GM19193 (cell line): Measurements from ENCODE around the gene SLC11A1.

Experiments used
- POLR2A ChIP-seq: IDR thresholded peaks from 4 replicates; pipeline ENCODE4 v1.6.1; 2011; ENCODE audit not compliant: insufficient read depth, insufficient read length; ENCODE audit errors: extremely low read depth

Gene SLC11A1

DNA sequence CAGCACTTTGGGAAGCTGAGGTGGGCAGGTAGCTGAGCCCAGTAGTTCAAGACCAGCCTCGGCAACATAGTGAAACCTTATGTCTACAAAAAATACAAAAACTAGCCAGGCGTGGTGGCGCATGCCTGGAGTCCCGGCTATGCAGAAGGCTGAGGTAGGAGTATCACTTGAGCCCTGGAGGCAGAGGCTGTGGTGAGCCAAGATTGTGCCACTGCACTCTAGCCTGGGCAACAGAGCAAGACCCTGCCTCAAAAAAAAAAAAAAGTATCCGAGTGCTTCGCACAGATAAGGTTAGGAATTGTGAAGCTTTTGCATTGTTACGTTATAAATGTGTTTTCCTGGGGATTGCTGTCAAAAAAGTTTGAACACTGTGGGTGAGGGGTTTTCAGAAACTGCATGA, 21.7 kb downstream of the SLC11A1 start:
- no peak for TF ChIP-seq POLR2A

DNA sequence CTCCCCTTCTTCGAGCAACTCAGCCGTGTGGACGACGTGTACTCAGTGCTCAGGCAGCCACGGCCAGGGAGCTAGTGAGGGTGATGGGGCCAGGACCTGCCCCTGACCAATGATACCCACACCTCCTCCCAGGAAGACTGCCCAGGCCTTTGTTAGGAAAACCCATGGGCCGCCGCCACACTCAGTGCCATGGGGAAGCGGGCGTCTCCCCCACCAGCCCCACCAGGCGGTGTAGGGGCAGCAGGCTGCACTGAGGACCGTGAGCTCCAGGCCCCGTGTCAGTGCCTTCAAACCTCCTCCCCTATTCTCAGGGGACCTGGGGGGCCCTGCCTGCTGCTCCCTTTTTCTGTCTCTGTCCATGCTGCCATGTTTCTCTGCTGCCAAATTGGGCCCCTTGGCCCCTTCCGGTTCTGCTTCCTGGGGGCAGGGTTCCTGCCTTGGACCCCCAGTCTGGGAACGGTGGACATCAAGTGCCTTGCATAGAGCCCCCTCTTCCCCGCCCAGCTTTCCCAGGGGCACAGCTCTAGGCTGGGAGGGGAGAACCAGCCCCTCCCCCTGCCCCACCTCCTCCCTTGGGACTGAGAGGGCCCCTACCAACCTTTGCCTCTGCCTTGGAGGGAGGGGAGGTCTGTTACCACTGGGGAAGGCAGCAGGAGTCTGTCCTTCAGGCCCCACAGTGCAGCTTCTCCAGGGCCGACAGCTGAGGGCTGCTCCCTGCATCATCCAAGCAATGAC, 22.4 kb downstream of the SLC11A1 start:
- TF ChIP-seq POLR2A = no peak

DNA sequence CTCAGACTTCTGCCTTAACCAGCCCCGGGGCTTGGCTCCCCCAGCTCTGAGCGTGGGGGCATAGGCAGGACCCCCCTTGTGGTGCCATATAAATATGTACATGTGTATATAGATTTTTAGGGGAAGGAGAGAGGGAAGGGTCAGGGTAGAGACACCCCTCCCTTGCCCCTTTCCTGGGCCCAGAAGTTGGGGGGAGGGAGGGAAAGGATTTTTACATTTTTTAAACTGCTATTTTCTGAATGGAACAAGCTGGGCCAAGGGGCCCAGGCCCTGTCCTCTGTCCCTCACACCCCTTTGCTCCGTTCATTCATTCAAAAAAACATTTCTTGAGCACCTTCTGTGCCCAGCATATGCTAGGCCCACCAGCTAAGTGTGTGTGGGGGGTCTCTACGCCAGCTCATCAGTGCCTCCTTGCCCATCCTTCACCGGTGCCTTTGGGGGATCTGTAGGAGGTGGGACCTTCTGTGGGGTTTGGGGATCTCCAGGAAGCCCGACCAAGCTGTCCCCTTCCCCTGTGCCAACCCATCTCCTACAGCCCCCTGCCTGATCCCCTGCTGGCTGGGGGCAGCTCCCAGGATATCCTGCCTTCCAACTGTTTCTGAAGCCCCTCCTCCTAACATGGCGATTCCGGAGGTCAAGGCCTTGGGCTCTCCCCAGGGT, 23.1 kb downstream of the SLC11A1 start:
- TF ChIP-seq POLR2A = peak; percentile 12

DNA sequence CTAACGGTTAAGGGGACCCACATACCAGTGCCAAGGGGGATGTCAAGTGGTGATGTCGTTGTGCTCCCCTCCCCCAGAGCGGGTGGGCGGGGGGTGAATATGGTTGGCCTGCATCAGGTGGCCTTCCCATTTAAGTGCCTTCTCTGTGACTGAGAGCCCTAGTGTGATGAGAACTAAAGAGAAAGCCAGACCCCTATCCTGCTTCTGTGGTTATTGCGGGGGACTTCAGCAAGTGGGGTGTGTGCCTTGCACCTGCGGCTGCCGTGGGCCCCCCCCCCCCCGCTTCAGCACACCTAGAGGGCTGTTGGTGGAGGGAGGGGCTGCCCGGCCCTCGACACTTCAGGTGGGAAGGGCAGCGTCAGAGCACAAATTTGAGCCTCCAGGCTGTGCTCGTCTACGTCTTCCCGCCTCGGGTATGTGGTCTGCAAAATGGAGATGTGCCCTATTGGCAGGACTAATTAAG, 23.7 kb downstream of the SLC11A1 start:
- TF ChIP-seq POLR2A = peak; percentile 9

DNA sequence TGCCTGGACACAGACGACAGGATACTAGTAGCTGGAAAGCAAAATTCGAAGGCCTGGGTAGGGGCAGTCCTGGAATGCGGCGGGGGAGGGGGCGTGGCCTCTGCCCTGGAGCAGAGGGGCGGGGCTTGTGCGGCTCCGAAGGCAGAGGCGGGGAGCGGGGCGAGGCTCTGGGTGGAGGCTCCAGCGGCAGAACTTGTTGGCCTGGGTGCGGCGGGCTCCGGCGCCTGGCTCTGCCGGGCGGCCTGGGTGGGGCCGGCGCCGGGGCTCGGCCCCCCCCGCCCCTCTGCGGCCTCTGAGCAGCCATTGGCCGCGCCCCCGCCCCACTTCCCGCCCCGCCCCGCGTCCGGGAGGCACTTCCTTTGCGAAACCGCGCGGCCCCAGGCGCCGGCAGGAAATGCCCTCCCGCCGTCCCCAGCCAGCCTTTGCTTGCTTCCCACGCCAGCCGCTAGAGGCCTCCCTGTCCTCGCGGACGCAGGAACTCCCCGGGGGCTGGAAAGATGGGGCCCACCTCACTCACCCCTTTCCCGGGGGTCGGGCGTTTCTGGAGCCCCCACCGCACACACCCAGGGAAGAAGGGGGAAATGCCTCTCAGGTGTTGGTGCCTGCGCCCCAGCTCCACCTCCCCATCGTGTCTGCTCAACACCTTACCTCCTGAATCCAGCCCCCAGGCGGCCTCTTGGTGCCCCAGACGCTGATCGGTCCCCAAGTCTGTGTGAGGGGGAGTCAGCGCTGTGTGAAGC, 24.3 kb downstream of the SLC11A1 start:
- peak; percentile 40 for TF ChIP-seq POLR2A

DNA sequence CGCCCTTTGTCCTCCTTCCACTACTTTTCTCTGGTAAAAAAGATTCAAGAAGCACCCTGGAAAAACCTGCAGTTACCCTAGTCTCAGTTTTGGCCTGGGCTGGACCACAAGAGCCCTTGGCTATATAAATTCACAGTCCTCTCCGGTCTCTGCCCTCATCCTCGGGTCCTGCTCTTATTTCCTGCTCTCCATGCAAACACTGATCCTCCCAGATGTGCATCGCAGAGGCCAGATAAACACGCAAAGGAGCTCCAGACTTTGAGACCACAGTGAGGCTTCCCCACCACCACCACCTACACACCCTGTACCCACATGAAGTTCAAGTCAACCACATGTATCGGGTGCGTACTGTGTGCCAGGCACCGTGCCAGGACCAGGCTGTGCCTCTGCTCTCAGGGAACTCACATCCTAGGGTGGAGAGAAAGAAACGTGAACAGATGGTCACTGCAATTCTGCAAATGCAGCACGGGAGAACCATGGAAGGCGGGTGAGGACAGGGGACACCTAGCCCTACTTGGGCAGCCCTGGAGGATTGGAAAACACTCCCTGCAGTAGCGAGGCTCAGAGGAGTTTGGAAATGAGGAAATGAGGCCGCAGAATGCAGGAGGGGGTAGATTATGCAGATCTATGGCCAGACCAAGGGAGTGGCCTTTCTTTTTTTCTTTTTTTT, 25.0 kb downstream of the SLC11A1 start:
- TF ChIP-seq POLR2A = no peak

DNA sequence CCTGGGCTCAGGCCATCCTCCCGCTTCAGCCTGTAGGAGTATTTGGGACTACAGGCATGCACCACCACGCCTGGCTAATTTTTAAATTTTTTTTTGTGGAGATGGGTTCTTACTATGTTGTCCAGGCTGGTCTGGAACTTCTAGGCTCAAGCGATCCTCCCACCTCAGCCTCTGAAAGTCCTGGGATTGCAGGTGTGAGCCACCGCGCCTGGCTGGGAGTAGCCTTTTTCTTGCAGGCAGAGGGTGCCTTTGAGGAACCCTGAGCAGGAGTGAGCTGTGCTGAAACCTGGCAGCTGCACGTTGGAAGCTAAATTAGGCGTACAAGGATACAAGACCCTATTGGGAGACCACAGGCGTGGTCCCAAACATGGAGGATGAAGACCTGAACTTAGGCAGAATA, 25.6 kb downstream of the SLC11A1 start:
- TF ChIP-seq POLR2A = no peak

DNA sequence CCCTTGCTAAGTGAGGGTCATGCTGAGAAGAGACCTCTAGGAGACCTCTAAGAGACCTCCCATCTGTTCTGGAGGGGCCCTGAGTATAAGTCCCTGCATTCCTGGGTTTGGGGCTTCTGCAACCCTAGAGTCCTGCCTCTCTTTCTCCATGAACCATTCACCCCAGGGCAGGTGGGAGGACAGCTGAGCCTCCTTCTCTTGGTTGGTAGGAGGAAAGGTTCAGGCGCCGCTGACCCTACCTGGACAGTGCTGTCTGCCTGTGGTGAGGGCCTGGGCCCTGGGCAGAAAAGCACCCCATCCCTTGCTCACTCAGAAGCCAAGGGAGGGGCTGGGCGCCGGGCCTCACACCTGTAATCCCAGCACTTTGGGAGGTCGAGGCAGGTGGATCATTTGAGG, 36.2 kb downstream of the SLC11A1 start:
- TF ChIP-seq POLR2A = no peak

DNA sequence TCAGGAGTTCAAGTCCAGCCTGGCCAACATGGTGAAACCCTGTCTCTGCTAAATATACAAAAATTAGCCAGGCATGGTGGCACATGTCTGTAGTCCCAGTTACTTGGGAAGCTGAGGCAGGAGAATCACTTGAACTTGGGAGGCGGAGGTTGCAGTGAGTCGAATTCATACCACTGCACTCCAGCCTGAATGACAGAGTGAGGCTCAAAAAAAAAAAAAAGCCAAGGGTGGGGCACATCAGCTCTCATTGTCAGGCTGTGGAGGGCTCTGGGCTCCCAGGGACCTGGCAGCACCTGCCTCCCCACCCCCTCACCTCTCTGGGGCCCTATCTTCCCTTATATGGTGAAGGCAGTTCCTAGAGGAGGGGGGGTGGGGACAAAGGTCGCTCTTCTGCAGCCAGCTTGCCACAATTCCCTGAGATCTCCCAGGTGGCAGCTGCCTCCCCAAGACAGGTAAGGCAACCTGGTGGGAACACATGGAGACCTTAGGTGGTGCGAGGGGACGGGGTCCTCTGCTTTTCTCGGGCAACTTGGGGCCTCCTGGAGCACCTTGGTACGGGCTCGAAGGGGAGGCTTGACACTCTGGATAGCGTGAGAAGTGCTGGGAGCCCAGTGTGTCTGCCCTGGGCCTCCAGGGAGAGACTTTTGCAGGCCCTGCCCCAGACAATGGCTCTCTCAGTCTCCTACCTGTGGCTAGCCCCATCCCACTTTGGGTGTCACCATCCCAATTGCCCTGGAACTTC, 36.8 kb downstream of the SLC11A1 start, which contains the start of gene VIL1:
VIL1 (plus strand) TSS at position 407 of the 742 bp plus-strand sequence. CDS start 4,656 bp downstream, outside the sequence.
- TF ChIP-seq POLR2A = no peak

DNA sequence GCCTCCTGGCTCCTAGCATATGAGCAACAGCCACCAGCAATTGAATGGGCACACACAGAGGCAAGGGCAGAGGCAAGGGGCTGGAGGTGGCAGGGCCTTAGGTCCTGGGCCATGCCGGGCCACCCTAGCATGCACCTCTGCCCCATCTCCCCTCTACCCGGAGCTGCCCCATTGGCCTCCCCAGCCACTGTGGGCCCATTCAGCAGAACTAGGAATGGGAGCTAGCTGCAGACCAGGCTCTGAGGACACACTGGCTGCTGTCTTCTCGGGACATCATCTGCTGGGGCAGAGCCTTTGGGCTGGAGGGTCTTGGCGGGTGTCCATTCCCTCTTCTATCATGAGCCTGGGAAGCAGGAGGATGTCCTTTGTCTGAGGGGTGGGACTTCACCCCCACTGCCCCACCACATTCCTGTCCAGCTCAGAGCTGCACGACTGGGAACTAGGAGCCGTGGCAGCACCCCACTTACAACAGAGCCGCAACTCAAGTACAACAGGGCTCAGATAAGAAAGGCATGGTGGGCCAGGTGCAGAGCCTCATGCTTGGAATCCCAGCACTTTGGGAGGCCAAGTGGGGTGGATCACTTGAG, 37.6 kb downstream of the SLC11A1 start:
- TF ChIP-seq POLR2A = no peak

DNA sequence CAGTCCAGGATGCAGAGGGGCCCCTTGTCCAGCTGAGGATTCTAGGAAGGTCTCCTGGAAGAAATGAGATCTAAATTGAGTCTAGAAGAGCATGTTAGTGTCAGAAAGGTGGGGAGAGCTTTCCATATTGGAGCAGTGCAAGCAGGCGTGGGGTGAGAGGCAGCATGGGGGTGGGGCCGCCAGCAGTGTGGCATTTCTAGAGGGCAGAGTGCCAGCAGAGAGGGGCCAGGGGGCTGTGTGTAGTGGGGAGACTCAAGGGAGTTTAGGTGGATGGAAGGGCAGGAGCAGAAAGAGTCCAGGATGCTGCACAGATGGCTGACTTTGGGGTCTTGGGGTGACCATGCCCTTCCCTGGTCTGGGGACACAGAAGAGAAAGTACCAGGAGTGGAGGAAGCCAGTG, 39.0 kb downstream of the SLC11A1 start:
- TF ChIP-seq POLR2A = no peak

DNA sequence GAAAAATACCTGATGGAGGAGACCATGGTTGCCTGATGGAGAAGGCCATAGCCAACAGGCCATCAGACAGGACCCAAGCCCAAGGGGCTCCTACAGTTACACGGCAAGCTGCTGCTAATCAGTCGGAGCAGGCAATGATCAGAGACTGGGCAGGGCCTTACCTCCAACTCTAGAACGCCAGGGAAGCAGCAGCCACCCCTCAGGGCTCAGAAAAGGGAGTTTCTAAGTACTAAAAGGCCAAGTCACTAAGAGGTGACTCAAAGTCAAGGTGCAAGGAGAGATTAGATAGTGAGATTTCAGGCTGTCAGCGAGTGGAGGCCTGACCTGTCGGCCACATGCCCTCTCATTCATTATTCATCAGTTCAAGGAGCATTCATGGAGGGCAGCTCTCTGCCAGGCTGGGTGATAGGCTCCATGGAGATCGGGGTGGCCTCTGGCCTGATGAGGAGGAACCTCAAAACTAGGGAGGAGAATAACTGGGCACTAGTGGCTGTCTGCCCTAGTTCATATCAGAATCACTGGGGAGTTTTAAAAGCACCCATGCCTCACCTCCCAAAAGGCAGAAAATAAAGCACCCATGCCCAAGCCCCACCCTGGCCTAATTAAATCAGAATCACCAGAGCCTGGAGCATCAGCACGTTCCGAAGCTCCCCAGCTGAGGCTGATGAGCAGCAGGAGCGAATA, 40.5 kb downstream of the SLC11A1 start:
- no peak for TF ChIP-seq POLR2A

DNA sequence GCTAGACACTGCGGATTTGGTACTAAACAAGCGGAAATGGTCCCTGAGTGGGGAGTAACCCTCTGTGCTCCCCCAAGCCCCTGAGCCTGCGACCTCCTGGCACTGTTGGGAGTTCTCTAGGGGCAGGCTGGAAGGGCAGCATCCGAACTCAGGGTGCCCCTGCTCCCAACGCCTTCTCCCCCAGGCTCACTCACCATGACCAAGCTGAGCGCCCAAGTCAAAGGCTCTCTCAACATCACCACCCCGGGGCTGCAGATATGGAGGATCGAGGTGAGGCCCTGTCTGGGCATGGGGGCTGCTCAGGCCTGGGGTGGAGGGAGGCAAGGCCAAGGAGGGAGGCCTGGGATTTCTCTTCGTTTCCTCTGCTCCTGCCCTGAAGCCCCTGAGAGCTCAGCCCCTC, 41.5 kb downstream of the SLC11A1 start:
- no peak for TF ChIP-seq POLR2A

DNA sequence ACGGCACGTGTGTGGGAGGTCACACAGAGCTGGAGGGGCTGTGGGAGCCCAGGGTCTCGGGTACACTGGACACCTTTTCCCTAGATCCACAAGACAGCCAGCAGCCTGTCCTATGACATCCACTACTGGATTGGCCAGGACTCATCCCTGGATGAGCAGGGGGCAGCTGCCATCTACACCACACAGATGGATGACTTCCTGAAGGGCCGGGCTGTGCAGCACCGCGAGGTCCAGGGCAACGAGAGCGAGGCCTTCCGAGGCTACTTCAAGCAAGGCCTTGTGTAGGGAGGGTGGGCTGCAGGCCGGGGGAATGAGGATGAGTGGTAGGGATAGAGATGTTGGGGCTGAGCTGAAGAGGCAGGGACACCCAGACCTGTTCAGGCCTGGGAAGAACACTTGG, 43.5 kb downstream of the SLC11A1 start:
- no peak for TF ChIP-seq POLR2A

DNA sequence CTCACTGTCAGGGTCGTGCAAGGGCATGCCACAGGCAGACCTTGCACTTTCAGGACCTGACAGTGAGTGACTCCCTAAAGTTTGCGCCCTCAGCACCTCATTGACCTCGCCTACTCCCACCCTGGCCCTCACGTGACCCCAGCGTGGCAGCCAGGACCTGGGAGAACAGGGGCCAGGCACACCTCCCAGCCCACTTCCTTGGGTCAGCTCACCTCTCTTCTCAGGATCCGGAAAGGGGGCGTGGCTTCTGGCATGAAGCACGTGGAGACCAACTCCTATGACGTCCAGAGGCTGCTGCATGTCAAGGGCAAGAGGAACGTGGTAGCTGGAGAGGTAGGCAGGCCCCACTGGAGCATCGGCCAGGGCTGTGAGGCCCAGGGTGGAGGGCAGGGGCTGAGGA, 45.7 kb downstream of the SLC11A1 start:
- no peak for TF ChIP-seq POLR2A
